MM.1S (cell line): ENCODE measurements around the gene TBC1D16.

Experiments used
- CTCF ChIP-seq: fragments of 300-600 bp; sonication (generic); IDR thresholded peaks from 2 replicates; pipeline ENCODE4 v1.5.1; 2016; ENCODE audit warnings: antibody characterized with exemption, low read length, mixed read lengths
- EZH2phosphoT487 ChIP-seq: fragments of 300-600 bp; sonication (generic); IDR thresholded peaks from 2 replicates; pipeline ENCODE4 v1.6.1; 2018; ENCODE audit warnings: antibody characterized with exemption, low read length

GRCh38 chr17:79979221-79979741 is 56.4 kb downstream of the TBC1D16 start:
- TF ChIP-seq CTCF (no peak), EZH2phosphoT487 (no peak; the same call in 1 of the 2 replicates)
